HUES64 (cell line): ENCODE measurements around the gene BDKRB1.

ENCODE experiments used
- H3K27ac ChIP-seq: 2 replicates; pipeline ENCODE4 v1.7.0; 2013; ENCODE audit warnings: low read depth, low read length, inconsistent platforms
- H3K27me3 ChIP-seq: 2 replicates; pipeline ENCODE4 v1.6.1; 2013; ENCODE audit warnings: mild to moderate bottlenecking, low read length; ENCODE audit not compliant: insufficient read depth
- H3K36me3 ChIP-seq: 2 replicates; pipeline ENCODE4 v1.6.1; 2013; ENCODE audit warnings: mild to moderate bottlenecking, low read length; ENCODE audit not compliant: insufficient read depth
- H3K4me1 ChIP-seq: 2 replicates; pipeline ENCODE4 v1.6.1; 2013; ENCODE audit warnings: mild to moderate bottlenecking, low read length, moderate library complexity; ENCODE audit not compliant: insufficient read depth
- H3K4me3 ChIP-seq: 2 replicates; pipeline ENCODE4 v1.5.1; 2013; ENCODE audit warnings: mild to moderate bottlenecking, low read length, moderate library complexity
- H3K9ac ChIP-seq: 2 replicates; pipeline ENCODE4 v1.6.1; 2013; ENCODE audit warnings: mild to moderate bottlenecking, low read depth, low read length
- H3K9me3 ChIP-seq: 2 replicates; pipeline ENCODE4 v1.6.1; 2013; ENCODE audit warnings: low read depth, low read length; ENCODE audit not compliant: insufficient read depth
- whole genome bisulfite sequencing: fragments of 150-250, 120-280 bp; methylation state at CpG from one replicate; pipeline ENCODE4 v1.1.7; 2013; ENCODE audit warnings: missing lambda C conversion rate; 5-methylcytosine and 5-hydroxymethylcytosine counted together

The BDKRB1 gene

DNA sequence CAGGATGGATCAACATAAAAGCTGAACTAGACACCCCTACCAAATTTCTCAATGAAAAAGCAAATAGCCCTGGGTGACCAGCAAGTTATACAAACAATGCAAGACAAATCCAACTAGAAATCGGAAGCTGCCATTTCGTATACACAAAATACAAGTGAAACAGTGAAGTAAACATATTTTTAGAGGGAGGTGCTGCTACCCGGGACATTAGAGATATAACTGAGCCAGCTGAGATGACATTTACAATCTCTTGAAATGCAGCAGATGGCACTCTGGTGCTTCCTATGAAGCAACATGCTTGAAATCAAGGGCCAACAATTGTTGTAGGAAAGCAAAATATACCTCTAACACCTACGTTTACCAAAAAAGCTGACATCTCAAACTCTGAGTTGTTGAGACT, 25.5 kb downstream of the BDKRB1 start:
- Histone ChIP-seq H3K9me3 (peaks cover 10% of the 10 kb centered on the region; the same call in 1 of the 2 replicates), H3K36me3 (peaks cover 13% of the 10 kb centered on the region), H3K27me3 (no peaks in the 10 kb centered on the region), H3K4me1 (no peaks in the 10 kb centered on the region), H3K9ac (no peak overlapping the region), H3K27ac (no peak overlapping the region), H3K4me3 (no peak overlapping the region)
- WGBS, result 96% methylated on average over 3 of the region's 4 CpGs

DNA sequence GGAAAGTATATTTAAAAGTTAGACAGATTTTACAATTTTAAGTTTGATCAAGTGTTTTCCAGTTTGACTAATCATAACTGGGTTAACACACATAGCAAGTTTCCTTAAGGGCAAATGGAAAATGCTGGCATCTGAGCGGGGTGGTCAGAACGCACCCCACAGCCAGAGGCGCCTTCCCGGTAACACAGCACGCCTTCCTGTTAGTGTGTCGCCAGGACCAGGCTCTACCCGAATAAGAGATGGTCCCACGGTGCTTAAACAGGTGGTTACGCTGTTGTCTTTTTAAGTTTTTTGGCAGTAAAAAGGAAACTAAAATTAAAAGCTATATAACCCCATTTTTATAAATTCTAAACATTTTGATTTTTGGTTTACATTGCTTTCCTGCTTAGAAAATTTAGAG, 28.0 kb downstream of the BDKRB1 start:
- Histone ChIP-seq H3K27me3 (no peaks in the 10 kb centered on the region), H3K36me3 (peaks cover 17% of the 10 kb centered on the region), H3K9me3 (no peaks in the 10 kb centered on the region), H3K4me3 (no peak overlapping the region), H3K9ac (no peak overlapping the region), H3K4me1 (no peaks in the 10 kb centered on the region), H3K27ac (no peak overlapping the region)
- WGBS, result 97% methylated on average over 9 of the region's 9 CpGs

DNA sequence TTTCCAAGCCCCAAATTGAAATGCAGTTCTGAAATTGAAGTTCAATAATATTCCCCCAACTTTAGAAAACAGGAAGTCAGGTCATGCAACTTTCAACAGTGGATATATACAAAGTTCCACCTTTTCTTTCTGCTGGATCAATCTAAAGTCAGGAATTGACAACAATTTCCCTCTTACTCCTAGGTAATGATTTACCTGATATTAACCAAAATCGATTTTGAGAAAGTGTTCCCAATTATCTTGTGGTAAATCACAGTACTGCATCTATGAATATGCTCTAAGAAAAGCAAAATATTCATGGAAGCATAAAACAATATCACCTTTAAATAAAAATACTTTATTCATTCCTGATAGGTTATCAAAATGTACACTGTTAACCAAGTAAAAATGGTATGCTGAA, 28.4 kb downstream of the BDKRB1 start:
- Histone ChIP-seq H3K36me3 (peaks cover 21% of the 10 kb centered on the region), H3K4me1 (no peaks in the 10 kb centered on the region), H3K9me3 (no peaks in the 10 kb centered on the region), H3K27ac (no peak overlapping the region), H3K4me3 (no peak overlapping the region), H3K9ac (no peak overlapping the region), H3K27me3 (no peaks in the 10 kb centered on the region)
- WGBS, result 90% methylated on average over 1 of the region's 1 CpG

DNA sequence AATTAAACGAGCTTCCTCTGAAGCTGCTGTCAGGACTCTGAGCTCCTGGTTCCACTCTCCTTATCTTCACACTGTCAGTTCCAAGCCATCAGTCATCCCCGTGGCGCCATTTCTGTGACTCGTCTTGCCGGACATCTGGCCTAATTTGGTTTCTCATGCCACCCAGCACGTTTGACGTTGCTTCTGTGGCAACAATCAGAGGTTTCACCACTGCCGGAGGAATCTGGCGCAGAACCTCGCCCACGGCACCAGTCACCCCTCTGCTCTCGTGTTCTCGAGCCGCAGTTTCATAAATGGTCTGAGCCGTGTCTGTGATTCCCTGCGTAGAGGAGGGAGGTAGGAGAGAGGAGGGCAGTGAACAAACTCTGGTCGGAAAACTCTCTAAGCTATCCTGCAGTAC, 29.7 kb downstream of the BDKRB1 start:
- no peaks in the 10 kb centered on the region for H3K9me3 ChIP-seq
- no peak overlapping the region for H3K27ac ChIP-seq
- no peaks in the 10 kb centered on the region for H3K27me3 ChIP-seq
- no peak overlapping the region for H3K9ac ChIP-seq
- WGBS, result 91% methylated on average over 16 of the region's 17 CpGs
- H3K36me3 ChIP-seq, result peaks cover 33% of the 10 kb centered on the region
- no peak overlapping the region for H3K4me3 ChIP-seq
- no peaks in the 10 kb centered on the region for H3K4me1 ChIP-seq

DNA sequence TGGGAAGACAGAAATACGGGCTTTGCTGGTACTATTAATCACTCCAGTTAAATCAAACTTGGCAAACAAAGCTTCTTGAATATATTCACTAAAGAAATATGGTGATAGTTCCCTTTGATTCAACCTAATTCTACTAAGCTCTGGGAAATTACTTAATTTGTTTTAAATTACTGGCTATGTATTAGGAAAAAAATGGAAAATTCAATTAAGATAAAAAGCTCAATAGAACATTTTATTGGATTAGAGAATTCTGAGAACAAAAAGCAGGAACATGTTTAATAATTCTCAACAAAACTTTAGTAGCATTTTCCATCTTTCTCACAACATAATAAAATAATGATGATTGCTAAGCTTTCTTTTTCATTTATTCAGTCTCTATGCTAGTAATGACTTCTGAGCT, 30.2 kb downstream of the BDKRB1 start:
- Histone ChIP-seq H3K4me3 (no peak overlapping the region), H3K36me3 (peaks cover 39% of the 10 kb centered on the region), H3K9ac (no peak overlapping the region), H3K4me1 (no peaks in the 10 kb centered on the region), H3K27me3 (no peaks in the 10 kb centered on the region), H3K27ac (no peak overlapping the region), H3K9me3 (no peaks in the 10 kb centered on the region)
- WGBS, result no CpG with 5 or more reads among the region's 1 CpG

DNA sequence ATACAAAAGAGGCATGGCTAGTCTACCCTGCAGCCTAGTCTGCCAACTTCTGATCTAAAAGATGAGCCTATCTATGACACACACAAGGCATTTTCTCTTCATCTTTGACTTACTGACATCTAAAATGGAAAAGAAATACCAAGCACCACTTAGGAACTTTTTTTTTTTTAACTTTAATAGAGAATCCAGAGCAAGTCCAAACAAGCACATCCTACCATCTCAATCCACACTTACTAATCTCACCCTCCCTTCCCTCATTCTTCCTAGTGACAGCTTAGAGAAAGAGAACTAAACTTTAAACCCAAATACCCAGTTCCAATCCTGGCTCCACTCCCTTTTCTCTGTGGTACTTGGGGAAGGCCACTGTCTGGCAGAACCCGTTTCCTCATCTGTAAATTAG, 31.8 kb downstream of the BDKRB1 start:
- Histone ChIP-seq H3K36me3 (peaks cover 42% of the 10 kb centered on the region), H3K9ac (no peak overlapping the region), H3K4me3 (no peak overlapping the region), H3K9me3 (no peaks in the 10 kb centered on the region), H3K27me3 (no peaks in the 10 kb centered on the region), H3K4me1 (no peaks in the 10 kb centered on the region), H3K27ac (no peak overlapping the region)
- 100% methylated on average over 1 of the region's 1 CpG for WGBS

DNA sequence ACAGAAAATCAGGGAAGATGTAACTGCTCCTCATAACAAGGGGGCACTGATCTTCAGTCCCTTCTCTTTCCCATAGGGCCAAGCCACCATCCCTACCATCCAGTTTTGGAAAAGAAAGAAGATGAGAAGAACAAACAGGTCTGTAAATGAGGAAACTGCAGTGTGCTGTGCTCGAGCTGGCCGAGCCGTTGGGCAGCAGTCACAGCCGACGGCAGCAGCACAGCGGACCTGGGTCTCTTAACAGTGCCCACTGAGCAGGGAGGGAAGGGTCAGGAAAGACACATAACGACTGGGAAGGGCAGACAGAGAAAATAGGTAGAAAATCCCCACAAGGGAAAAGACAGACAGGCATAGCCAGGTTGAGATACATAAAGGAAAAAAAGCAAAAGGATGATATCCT, 38.2 kb downstream of the BDKRB1 start:
- H3K9me3 ChIP-seq, result no peaks in the 10 kb centered on the region
- H3K27me3 ChIP-seq, result no peaks in the 10 kb centered on the region
- no peaks in the 10 kb centered on the region for H3K4me1 ChIP-seq
- H3K9ac ChIP-seq, result no peak overlapping the region
- no peak overlapping the region for H3K27ac ChIP-seq
- 86% methylated on average over 7 of the region's 7 CpGs for WGBS
- H3K4me3 ChIP-seq, result no peak overlapping the region
- H3K36me3 ChIP-seq, result peaks cover 23% of the 10 kb centered on the region

DNA sequence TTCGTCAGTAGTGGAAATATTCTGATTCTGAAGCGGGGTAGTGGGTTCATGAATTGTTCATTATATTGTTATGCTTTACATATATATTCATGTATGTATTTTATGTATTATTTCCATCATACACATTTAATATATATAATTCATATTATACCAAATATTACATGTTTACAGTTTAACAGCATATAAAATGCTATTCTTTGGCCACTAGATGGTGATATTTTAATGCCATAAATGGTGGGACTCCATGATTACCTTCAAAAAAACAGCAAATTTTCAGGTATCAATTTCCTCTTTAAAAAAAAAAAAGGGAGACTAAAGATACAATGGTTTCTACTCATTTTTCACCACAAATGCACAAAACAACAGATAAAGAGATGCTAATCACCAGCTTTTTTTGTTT, 41.0 kb downstream of the BDKRB1 start:
- Histone ChIP-seq H3K36me3 (peaks cover 12% of the 10 kb centered on the region), H3K9ac (no peak overlapping the region), H3K9me3 (no peaks in the 10 kb centered on the region), H3K4me1 (no peaks in the 10 kb centered on the region), H3K4me3 (no peak overlapping the region), H3K27ac (no peak overlapping the region), H3K27me3 (no peaks in the 10 kb centered on the region)
- 100% methylated on average over 1 of the region's 2 CpGs for WGBS

DNA sequence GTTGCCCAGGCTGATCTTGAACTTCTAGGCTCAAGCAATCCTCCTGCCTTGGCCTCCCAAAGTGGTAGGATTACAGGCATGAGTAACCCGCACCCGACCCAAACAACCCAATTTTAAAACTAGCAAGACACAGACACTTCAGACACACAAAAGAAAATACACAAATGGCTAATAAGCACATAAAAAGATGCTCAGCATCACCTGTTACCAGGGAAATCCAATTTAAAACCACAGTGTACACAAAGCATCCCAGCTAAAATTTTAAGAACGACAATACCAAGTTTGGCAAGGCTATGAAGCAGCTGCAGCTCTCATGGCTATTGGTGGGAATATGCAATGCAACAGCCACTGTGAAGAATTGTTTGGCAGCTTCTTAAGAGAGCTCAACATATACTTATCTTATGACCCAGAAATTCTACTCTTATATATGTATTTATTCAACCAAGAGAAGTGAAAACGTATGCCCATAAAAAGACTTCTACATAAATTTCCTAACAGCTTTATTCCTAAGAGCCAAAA, 42.0 kb downstream of the BDKRB1 start:
- H3K4me3 ChIP-seq, result no peak overlapping the region
- no peaks in the 10 kb centered on the region for H3K27me3 ChIP-seq
- 95% methylated on average over 4 of the region's 4 CpGs for WGBS
- no peak overlapping the region for H3K27ac ChIP-seq
- no peaks in the 10 kb centered on the region for H3K9me3 ChIP-seq
- H3K4me1 ChIP-seq, result no peaks in the 10 kb centered on the region
- H3K36me3 ChIP-seq, result peaks cover 23% of the 10 kb centered on the region
- H3K9ac ChIP-seq, result no peak overlapping the region

DNA sequence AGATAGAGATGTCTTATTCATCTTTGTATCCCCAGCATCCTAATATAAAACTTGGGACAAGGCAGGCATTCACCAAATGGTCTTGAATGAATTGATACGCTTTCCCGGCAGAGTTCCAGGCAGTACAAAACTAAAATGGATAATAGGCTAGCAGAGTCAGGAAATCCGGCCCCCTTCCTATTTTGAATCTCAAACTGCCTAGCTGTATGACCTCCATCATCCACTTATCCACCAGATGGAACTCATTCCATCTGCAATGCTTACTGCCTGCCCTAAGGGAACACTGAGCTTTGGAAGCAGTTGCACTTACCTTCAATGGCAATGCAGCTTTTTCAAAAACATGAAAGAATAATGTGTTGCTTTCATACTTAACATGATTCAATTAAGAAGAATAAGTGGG, 43.4 kb downstream of the BDKRB1 start:
- Histone ChIP-seq H3K4me3 (no peak overlapping the region), H3K27me3 (no peaks in the 10 kb centered on the region), H3K9ac (no peak overlapping the region), H3K36me3 (peaks cover 36% of the 10 kb centered on the region), H3K4me1 (no peaks in the 10 kb centered on the region), H3K9me3 (no peaks in the 10 kb centered on the region), H3K27ac (no peak overlapping the region)
- 79% methylated on average over 3 of the region's 3 CpGs for WGBS

DNA sequence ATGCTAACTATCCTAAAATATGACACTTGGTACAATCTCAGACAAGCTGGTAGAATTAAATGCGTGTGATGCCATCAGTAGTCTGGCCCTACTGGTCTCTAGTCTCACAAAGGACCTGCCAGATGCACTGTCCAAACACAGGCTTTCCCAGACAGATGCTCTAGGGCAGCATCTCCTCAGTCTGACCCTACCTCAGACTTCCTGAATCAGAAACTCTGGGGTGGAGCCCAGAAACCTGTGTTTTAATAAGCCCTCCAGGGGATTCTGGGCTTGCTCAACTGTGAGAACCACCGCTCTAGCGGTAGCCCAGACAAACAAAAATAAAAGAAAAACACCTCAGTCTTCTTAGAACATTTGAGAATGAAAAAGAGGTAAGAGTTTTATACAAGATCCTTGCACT, 48.0 kb downstream of the BDKRB1 start:
- H3K36me3 ChIP-seq, result peaks cover 60% of the 10 kb centered on the region
- H3K4me1 ChIP-seq, result no peaks in the 10 kb centered on the region
- no peaks in the 10 kb centered on the region for H3K9me3 ChIP-seq
- no peak overlapping the region for H3K9ac ChIP-seq
- H3K27ac ChIP-seq, result no peak overlapping the region
- 100% methylated on average over 3 of the region's 3 CpGs for WGBS
- no peaks in the 10 kb centered on the region for H3K27me3 ChIP-seq
- no peak overlapping the region for H3K4me3 ChIP-seq

DNA sequence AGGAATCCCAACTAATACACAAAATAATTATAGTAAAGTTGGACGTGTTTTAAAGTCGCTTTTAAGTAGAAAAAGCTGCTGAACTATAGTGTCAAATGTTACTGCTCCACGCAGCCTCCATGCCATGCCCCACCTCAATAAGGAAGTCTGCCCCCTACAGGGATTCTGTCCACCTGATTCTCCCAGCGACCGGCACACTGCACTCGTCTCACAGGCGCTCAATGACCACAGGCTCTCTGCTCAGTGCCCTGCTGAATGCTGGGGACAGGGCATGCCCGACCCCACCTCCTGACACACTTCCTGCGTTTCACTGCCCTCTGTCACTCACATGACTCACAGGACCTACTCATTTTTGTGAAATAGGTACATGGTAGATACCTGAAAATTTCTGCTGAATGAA, 48.9 kb downstream of the BDKRB1 start:
- WGBS, result 51% methylated on average over 8 of the region's 9 CpGs
- H3K9ac ChIP-seq, result no peak overlapping the region

More for the DNA sequence above, 48.9 kb downstream of the BDKRB1 start:
- H3K27me3 ChIP-seq, result no peaks in the 10 kb centered on the region
- no peaks in the 10 kb centered on the region for H3K4me1 ChIP-seq
- H3K9me3 ChIP-seq, result no peaks in the 10 kb centered on the region
- no peak overlapping the region for H3K4me3 ChIP-seq
- no peak overlapping the region for H3K27ac ChIP-seq
- H3K36me3 ChIP-seq, result peaks cover 69% of the 10 kb centered on the region
